Astrocyte (in vitro differentiated cells and primary cell): Measurements from ENCODE around the gene TNPO3. TPM values are rescaled to one million over a fixed set of nuclear protein-coding genes. Genes with fewer than 3 reads are reported as not detected.

ENCODE experiments used
- DNase-seq: peaks from one replicate; pipeline ENCODE4 v3.0.0-alpha.2; 2010; ENCODE audit warnings: low read depth
- FAIRE-seq: peaks from 2 replicates; lab custom pipeline; 2011; peaks lifted over from hg19 to GRCh38; lab: Jason Lieb, UNC
- H2AFZ ChIP-seq: 2 replicates; pipeline ENCODE4 v1.6.0; 2012; ENCODE audit warnings: low read depth, low read length, inconsistent platforms
- H3K27ac ChIP-seq: 2 replicates; pipeline ENCODE4 v1.5.1; 2011; ENCODE audit warnings: low read depth, low read length, inconsistent platforms
- H3K27me3 ChIP-seq: 2 replicates; pipeline ENCODE4 v1.6.0; 2011; ENCODE audit warnings: low read length, inconsistent platforms; ENCODE audit not compliant: insufficient read depth
- H3K36me3 ChIP-seq: 2 replicates; pipeline ENCODE4 v1.5.1; 2011; ENCODE audit warnings: low read length, inconsistent platforms; ENCODE audit not compliant: insufficient read depth
- H3K4me1 ChIP-seq: 2 replicates; pipeline ENCODE4 v1.5.1; 2011; ENCODE audit warnings: low read length, inconsistent platforms; ENCODE audit not compliant: insufficient read depth
- H3K4me2 ChIP-seq: 2 replicates; pipeline ENCODE4 v1.6.0; 2012; ENCODE audit warnings: low read length, inconsistent platforms
- H3K4me3 ChIP-seq: 2 replicates; pipeline ENCODE4 v1.5.1; 2011; ENCODE audit warnings: low read depth, mild to moderate bottlenecking, low read length, inconsistent platforms; ENCODE audit not compliant: insufficient read depth
- H3K79me2 ChIP-seq: 2 replicates; pipeline ENCODE4 v1.6.0; 2012; ENCODE audit warnings: mild to moderate bottlenecking, low read length, inconsistent platforms; ENCODE audit not compliant: insufficient read depth
- H3K9ac ChIP-seq: 2 replicates; pipeline ENCODE4 v1.6.0; 2012; ENCODE audit warnings: mild to moderate bottlenecking, low read length, inconsistent platforms
- H3K9me3 ChIP-seq: 2 replicates; pipeline ENCODE4 v1.5.1; 2012; ENCODE audit warnings: low read depth, mild to moderate bottlenecking, low read length, inconsistent platforms; ENCODE audit not compliant: insufficient read depth
- H4K20me1 ChIP-seq: 2 replicates; pipeline ENCODE4 v1.6.0; 2012; ENCODE audit warnings: low read length, inconsistent platforms; ENCODE audit not compliant: insufficient read depth
- H3K27ac Mint-ChIP-seq: one replicate; pipeline ENCODE4 v1.8.0; 2021; ENCODE audit warnings: mild to moderate bottlenecking, mixed read lengths; ENCODE audit not compliant: unreplicated experiment
- H3K27me3 Mint-ChIP-seq: one replicate; pipeline ENCODE4 v1.8.0; 2021; ENCODE audit warnings: low read depth, mixed read lengths; ENCODE audit not compliant: unreplicated experiment
- H3K36me3 Mint-ChIP-seq: one replicate; pipeline ENCODE4 v1.8.0; 2021; ENCODE audit warnings: low read depth, mixed read lengths; ENCODE audit not compliant: unreplicated experiment
- H3K4me1 Mint-ChIP-seq: one replicate; pipeline ENCODE4 v1.8.0; 2021; ENCODE audit warnings: low read depth, mixed read lengths; ENCODE audit not compliant: unreplicated experiment
- H3K4me3 Mint-ChIP-seq: one replicate; pipeline ENCODE4 v1.8.0; 2021; ENCODE audit warnings: mild to moderate bottlenecking, moderate library complexity, mixed read lengths; ENCODE audit not compliant: unreplicated experiment
- H3K9me3 Mint-ChIP-seq: one replicate; pipeline ENCODE4 v1.8.0; 2021; ENCODE audit warnings: mild to moderate bottlenecking, mixed read lengths; ENCODE audit not compliant: unreplicated experiment
- CTCF ChIP-seq: IDR thresholded peaks from 2 replicates; pipeline ENCODE4 v1.5.1; 2011; ENCODE audit warnings: low read depth, mild to moderate bottlenecking, inconsistent platforms, low read length, moderate library complexity; ENCODE audit not compliant: insufficient read depth
- EZH2 ChIP-seq: IDR thresholded peaks from 2 replicates; pipeline ENCODE4 v1.6.1; 2012; ENCODE audit warnings: mild to moderate bottlenecking, low read length, inconsistent platforms; ENCODE audit not compliant: insufficient read depth
- total RNA-seq: library from RNA; stranded (reverse); gene quantifications from 2 replicates; pipeline ENCODE4 v1.2.1, GENCODE V29; 2021

Gene TNPO3
- total RNA-seq, 1 donor from 2014 or later, result 49.2 TPM

DNA sequence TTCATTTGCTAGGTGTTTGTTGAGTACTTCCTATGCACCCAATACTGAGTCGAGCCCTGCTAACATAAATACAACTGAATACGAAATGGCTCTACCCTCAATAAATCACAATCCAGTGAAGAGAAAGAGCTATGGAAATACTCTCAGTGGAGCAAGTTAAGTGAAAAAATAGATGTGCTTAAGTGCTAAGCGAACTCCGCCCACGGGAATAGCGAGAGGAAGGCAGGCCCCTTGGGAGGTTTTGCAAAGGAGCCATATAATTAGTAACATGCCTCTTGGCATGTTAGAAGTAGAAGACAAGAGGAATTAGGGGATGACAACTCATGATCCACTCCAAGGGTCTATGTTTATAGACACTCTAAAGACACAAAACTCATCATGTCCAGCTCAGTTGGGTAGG is 46.8 kb upstream of the TNPO3 start:
- FAIRE-seq (no peak), DNase-seq (no peak)
- no peaks in the 10 kb centered on the region for H3K9me3 Mint-ChIP-seq
- H3K27me3 ChIP-seq, result peaks cover 8% of the 10 kb centered on the region
- no peak overlapping the region for H3K27ac ChIP-seq
- no peak overlapping the region for H3K27ac Mint-ChIP-seq
- no peaks in the 10 kb centered on the region for H4K20me1 ChIP-seq
- no peaks in the 10 kb centered on the region for H3K4me1 ChIP-seq
- no peaks in the 10 kb centered on the region for H3K79me2 ChIP-seq
- no peaks in the 10 kb centered on the region for H3K36me3 Mint-ChIP-seq
- H3K4me2 ChIP-seq, result no peak overlapping the region
- no peak overlapping the region for H2AFZ ChIP-seq
- H3K9me3 ChIP-seq, result no peaks in the 10 kb centered on the region
- peaks cover 6% of the 10 kb centered on the region for H3K27me3 Mint-ChIP-seq
- no peak for TF ChIP-seq CTCF
- TF ChIP-seq EZH2, result no peak
- H3K9ac ChIP-seq, result no peak overlapping the region
- H3K4me1 Mint-ChIP-seq, result peaks cover 6% of the 10 kb centered on the region
- H3K36me3 ChIP-seq, result no peaks in the 10 kb centered on the region
- no peak overlapping the region for H3K4me3 ChIP-seq
- no peak overlapping the region for H3K4me3 Mint-ChIP-seq

- no peak overlapping the region for H3K27ac Mint-ChIP-seq
- H3K9me3 Mint-ChIP-seq, result no peaks in the 10 kb centered on the region
- Histone ChIP-seq H3K79me2 (no peaks in the 10 kb centered on the region), H3K27me3 (peaks cover 11% of the 10 kb centered on the region), H3K36me3 (no peaks in the 10 kb centered on the region), H3K9me3 (no peaks in the 10 kb centered on the region), H3K9ac (no peak overlapping the region), H3K4me2 (no peak overlapping the region), H3K4me1 (no peaks in the 10 kb centered on the region), H4K20me1 (no peaks in the 10 kb centered on the region), H2AFZ (no peak overlapping the region), H3K4me3 (no peak overlapping the region), H3K27ac (no peak overlapping the region)
- peaks cover 8% of the 10 kb centered on the region for H3K27me3 Mint-ChIP-seq
- no peaks in the 10 kb centered on the region for H3K36me3 Mint-ChIP-seq
- H3K4me3 Mint-ChIP-seq, result no peak overlapping the region
- H3K4me1 Mint-ChIP-seq, result peaks cover 6% of the 10 kb centered on the region
- TF ChIP-seq CTCF, result no peak
- TF ChIP-seq EZH2, result no peak
- no peak for DNase-seq
- FAIRE-seq, result no peak
Measured at GRCh38 chr7:129100827-129101166, 45.9 kb upstream of the TNPO3 start.

DNA sequence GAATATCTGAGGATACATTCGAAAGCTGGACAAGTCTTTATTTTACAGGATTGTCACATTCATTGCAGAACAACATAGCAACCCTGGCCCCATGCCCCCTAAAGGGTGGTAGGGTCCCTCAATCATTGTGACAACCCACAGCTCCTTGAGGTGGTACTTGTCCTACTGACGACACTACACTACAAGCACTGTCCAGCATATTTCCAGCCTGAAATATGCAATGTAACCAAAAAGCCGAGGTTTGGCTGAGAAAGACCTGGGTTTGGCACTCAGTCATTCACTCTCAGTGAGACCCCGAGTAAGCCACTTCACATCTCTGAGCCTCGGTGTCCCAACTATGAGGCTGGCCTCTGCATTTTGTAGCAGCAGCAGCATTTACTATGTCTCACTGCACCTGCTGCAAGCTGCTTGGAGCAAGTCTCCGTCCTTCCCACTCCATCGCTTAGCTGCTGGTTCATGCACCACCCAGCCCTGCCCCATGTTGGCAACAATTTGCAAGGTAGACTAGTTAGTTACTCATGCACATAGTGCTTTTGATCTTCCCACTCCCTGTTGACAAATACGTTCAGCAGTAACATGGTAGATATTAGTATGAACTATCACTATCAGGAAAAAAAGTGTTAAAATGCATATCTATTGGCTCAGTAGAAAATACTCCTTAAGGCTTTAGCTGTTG is 43.6 kb upstream of the TNPO3 start:
- peaks cover 11% of the 10 kb centered on the region for H3K27me3 ChIP-seq
- peaks cover 8% of the 10 kb centered on the region for H3K27me3 Mint-ChIP-seq
- no peak overlapping the region for H2AFZ ChIP-seq
- H3K4me1 Mint-ChIP-seq, result peaks cover 6% of the 10 kb centered on the region
- H3K36me3 Mint-ChIP-seq, result no peaks in the 10 kb centered on the region
- H3K9me3 ChIP-seq, result no peaks in the 10 kb centered on the region
- no peaks in the 10 kb centered on the region for H4K20me1 ChIP-seq
- H3K79me2 ChIP-seq, result no peaks in the 10 kb centered on the region
- no peaks in the 10 kb centered on the region for H3K9me3 Mint-ChIP-seq
- no peak for TF ChIP-seq CTCF
- TF ChIP-seq EZH2, result no peak
- H3K9ac ChIP-seq, result no peak overlapping the region
- H3K27ac ChIP-seq, result no peak overlapping the region
- H3K27ac Mint-ChIP-seq, result no peak overlapping the region
- no peak overlapping the region for H3K4me3 ChIP-seq
- H3K4me3 Mint-ChIP-seq, result no peak overlapping the region
- FAIRE-seq (no peak), DNase-seq (no peak)
- no peaks in the 10 kb centered on the region for H3K4me1 ChIP-seq
- H3K4me2 ChIP-seq, result no peak overlapping the region
- H3K36me3 ChIP-seq, result no peaks in the 10 kb centered on the region
